GM21381 (cell line): Measurements from ENCODE around the gene ME1.
"Not testable (repeated sequence)": the region's sequence is repeated elsewhere in the genome, so short reads cannot be mapped to it uniquely, and the experiment has no call there.

Experiments
- ATAC-seq: cut with Tn5 transposase; IDR thresholded peaks from one replicate; pipeline ENCODE4 v1.9.1; 2021; ENCODE audit warnings: mild to moderate bottlenecking, moderate library complexity; ENCODE audit not compliant: unreplicated experiment

The ME1 gene

DNA sequence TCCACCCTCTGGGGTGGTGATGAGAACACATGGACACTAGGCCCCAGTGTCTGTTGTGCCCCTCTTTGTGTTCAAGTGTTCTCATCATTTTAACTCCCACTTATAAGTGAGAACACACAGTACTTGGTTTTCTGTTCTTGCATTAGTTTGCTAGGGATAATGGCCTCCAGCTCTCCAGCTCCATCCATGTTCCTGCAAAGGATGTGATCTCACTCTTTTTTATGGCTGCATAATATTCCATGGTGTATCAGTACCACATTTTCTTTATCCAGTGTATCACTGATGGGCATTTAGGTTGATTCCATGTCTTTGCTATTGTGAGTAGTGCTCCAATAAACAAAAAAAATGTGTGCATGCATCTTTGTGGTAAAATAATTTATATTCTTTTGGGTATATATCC lies 170.3 kb downstream of the ME1 start:
- no peak for ATAC-seq

DNA sequence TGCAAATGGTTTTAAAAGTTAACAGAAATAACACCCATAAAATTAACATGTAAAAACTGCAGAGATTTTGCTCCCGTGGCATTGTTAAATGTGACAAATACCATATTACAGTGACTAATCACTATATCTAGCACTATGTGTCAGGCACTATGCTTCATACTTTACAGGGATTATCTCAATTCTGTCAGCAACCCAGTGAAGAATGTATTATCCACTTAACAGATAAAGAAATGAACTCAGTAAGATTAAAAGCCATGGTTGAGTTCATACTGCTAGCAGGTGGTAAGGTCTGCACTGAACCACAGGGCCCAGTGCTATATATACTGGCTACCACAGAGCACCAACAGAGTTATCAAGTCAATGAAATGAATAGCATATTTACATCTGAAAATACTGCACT lies 172.3 kb downstream of the ME1 start:
- ATAC-seq, result no peak

DNA sequence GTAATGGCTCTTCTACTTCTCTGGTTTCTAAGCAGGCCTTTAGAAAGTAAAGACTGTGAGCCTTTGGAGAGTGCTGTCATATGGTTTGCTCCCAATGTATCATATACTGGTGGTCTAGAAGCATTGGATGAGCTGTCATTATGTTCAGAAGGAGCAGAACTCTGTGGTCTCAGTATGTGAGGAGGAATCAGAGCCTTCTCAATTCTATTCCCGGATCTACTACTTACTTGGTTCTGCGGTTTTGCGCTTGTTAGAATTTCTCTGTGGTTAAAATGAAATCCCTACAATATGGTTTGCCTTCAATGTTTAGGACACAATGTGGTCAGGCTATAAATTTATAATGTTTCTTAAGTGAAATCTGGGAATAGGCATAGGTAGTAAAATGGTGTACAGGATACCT lies 173.1 kb downstream of the ME1 start:
- ATAC-seq, result no peak

DNA sequence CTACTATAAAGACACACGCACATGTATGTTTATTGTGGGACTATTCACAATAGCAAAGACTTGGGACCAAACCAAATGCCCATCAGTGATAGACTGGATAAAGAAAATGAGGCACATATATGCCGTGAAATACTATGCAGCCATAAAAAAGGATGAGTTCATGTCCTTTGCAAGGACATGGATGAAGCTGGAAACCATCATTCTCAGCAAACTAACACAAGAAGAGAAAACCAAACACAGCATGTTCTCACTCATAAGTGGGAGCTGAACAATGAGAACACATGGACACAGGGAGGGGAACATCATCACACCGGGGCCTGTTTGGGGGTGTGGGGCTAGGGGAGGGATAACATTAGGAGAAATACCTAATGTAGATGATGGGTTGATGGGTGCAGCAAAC lies 174.1 kb downstream of the ME1 start:
- not testable (repeated sequence) for ATAC-seq

DNA sequence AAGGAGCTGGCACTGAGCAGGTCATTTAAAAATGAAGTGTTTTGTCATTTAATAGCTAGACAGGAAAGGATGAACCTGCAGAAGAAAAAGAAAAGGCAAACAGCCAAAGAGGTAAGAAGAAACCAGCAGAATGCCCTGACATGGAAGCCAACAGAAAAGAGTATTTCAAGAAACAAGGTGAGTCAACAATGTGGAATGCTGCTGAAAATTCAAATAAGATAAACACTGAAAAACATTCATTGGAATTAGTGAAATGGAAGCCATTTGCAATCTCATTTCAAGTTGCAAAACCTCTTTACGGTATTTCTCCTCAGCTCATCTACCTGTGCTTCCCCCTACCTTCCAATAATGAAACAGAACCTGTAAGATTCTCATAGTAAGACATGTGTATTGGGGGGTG lies 178.1 kb downstream of the ME1 start:
- ATAC-seq, result no peak

DNA sequence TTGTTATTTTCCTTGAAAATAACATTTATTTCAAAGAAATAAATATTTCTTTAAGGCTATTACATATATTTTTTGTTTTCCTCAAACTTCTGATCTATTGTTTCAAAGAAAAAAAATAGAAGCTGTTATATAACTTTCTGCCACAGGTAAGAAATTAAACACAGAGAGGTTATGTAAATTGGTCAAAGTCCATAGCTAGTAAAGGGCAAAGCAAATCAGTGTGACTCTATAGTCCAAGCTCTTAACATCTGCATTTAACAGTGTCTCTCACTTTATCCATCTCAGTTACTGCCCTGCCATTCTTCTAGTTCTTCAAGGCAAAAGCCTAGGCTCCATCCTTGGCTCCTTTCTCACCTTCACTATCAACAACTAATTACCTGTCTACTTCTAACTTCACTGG lies 180.6 kb downstream of the ME1 start:
- no peak for ATAC-seq

DNA sequence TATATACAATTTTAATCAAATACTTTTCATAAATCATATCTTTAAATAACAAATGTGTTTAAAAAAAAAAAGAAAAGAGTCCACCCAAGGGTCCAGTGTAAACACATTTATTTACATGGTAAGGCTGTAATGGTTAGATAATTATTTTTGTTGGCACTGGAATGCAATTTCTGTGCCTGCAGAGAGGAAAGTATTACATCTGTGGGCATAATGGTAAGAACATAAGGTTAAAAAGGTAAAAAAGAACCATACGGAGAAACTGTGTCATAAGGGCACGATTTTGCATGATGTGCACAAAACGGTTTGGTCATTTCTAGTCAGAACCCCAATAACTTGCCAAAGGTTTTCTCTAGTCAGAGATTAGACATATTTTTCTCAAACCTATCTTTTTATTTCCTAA lies 183.4 kb downstream of the ME1 start:
- no peak for ATAC-seq

DNA sequence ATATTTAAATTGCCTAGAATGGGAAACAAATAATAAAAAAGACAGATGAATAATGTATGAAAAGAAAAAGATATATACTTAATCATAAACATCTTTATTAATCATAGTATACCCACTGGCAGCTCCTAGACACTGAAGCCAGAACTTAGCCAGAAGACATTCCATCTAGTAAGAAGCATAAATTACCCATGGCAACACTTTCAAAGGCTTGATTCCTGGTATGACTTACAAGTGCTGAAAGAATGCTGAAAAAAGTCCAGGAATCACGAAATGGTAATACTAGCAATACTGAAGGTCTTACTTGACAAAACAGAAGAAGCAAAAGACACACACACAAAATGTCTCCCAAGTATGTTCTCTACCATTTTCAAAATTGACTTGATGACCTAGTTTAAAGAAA lies 199.7 kb downstream of the ME1 start:
- no peak for ATAC-seq

DNA sequence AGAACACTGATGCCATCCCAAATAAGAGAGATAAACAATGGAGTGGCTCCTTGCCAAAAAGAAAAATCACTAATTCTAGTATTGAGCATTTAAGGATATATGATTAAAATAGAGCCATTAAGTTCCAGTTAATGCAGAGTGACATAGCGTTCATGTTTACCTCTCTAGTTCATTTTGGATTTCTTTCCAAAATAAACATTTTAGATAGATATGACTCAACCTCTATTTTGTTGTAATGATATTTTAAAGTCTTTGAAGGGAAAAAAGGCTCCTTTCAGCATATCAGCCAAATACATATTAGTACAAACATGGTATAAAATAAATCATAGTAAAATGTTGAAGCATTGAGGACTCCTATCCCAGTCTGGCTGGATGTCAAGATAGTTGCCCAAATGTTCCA lies 204.3 kb downstream of the ME1 start:
- ATAC-seq, result no peak

DNA sequence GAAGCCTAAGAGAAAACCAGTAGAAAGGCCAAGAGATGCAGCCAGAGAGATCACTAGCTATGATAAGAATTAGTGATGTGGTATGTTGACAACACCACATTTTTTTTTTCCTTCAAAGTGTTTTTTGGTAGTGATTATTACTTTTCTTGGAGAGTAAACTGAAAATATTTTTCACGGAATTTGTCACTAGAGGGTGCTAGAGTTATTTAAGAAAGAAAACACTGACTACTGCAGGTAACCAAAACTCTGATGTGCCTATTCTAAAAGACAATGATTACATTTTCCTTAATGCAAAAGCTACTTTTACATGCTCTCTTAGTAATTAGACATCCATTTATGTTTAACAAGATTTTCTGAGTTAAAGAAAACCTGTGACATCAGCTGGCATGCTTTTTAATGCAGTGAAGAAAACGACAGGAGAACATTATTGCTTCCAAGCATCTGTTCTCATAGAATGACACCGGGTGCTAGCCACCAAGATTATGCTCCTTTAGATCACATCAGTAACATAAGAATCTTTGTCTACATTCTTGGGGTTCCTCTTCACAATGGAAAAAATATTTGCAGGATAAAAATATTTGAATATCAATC lies 208.9 kb downstream of the ME1 start:
- no peak for ATAC-seq

DNA sequence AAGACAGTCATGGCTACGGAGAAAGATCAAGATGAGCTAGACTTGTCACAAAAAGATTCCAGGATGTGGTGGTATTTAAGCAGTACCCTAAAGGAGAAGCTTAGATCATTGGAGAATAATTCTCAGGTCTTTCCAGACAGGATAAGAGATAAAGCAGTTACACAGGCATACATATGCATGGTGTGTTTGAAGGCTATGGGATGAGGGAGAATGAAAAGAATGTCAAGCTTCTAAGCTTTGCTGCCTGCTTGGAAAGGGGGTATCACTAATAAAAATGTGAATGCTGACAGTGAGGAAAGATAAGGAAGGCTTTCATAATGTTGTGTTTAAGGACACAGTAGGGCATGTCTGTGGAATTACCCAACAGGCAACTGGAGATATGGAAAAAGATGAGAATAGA lies 209.6 kb downstream of the ME1 start:
- ATAC-seq, result no peak

DNA sequence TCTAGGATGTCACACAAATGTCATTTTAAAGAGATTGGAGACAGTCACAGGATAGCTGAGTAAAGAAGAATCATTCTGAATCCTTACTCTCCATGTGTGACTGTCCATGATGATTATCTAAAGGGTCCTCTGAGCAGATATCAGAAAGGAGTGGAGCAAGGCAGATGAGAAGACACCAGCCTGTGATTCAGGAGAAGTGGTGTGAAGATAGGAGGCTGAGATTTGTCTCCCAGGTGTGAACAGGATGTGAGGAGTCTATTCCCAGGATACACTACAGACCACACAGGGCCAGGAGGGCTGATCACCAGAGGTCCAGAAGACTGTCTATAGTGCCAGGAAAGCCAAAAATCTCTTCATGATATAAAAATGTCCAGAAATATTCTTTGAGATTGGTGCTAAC lies 210.7 kb downstream of the ME1 start:
- no peak for ATAC-seq

DNA sequence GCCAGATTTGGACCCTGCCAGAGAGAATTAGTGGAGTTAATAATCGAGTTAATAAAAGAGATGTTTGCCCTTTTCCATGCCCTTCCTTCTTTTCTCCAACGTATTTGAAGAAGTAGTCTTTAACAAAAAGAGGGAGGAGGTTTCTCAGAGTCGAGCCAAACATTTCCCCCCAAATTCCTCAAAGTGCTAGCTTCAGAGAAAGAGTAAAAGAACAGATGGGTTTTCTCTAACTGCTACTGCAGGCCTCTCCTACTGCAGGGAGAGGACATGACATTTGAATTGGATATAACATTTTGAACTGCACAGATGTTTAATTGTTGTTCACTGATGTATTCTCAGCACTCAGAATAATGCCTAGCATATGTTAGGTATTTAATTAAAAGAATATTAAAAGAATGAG lies 212.2 kb downstream of the ME1 start:
- no peak for ATAC-seq

DNA sequence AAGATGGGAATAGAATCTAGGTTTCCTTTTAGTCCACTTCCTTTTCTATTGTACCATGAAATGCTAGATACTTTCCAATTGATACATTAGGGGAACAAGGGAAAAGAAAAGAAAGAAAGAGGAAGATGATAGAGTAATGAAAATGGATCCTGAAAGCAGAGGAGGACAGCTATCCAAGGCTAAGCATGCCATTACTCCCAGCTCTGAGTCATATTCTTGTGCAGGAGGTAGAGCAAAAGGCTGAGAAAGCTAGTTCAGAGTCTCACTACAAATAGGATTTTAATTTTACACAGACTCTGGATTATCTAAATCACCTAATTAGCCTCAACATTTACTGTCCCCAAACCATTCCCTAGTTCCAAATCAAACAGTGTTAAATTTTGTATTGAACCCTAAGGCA lies 214.0 kb downstream of the ME1 start:
- ATAC-seq, result no peak

DNA sequence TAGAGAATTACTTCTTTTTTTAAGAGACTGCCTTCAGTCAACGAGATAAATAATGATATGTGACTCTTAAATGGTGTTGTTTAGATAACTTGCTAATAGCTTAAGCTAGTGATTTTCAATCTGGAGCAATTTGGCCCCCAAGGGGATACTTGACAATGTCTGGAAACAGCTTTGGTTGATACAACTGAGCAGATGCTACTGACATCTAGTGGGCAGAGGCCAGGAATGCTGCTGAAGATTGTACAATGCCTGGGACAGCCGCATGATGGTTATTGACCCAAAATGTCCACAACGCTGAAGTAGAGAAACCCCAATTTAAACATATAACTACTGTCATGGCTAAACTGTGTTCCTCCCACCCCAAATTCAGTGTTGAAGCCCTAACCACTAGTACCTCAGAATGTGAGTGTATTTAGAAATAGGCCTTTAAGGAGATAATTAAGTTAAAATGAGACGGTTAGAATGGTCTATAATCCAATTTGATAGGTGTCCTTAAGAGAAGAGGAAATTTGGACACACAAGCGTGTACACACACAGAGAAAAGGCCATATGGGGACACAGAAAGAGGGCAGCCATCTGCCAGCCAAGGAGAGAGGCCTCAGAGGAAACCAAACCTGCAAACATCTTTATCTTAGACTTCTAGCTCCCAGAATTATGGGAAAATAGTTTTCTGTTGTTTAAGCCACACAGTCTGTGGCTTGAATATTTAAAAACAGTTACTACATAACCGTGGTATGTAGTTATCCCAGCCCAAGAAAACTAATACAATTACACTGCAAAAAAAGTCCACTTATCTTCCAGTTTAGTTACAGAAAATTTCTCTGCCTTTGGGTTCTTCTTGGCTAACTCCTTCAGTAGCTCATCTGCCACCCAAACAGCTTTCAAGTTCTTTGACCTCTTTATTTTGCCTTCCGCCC lies 215.5 kb downstream of the ME1 start:
- ATAC-seq, result peak; percentile 99

DNA sequence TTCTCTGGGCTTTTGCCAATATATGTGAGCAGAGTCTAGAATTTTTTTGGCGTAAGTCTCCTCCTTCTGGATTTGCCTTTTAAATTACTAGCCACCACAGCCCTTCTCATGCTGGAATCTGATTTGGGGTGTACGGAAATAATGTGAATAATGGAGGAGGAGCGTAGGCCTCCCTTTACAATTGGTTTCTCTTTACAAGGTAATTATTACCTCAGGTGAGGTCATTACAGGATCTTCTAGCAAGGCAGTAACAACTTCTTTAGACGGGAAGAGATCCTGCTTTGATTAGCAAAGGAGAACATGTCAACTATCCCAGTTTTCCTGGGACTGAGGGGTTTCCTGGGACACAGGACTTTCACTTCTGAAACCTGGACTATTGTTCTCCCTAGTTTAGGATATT lies 228.8 kb downstream of the ME1 start:
- ATAC-seq, result no peak

DNA sequence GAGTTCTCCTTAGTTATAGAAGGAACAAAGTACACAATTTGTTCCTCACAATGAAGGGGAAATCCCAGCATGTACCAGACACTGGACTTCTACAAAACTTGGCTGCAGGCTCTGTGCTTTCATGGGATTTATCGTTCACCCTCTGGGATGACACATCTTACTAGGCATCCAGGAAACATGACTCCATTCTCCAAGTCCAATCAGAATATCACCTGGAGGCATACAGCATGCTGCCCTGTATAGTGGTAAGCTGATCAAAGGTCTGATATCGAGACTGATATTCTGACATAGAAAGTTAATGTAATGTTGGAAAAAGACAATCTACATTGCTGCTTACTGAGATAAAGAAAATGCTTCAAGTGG lies 231.0 kb downstream of the ME1 start:
- no peak for ATAC-seq

DNA sequence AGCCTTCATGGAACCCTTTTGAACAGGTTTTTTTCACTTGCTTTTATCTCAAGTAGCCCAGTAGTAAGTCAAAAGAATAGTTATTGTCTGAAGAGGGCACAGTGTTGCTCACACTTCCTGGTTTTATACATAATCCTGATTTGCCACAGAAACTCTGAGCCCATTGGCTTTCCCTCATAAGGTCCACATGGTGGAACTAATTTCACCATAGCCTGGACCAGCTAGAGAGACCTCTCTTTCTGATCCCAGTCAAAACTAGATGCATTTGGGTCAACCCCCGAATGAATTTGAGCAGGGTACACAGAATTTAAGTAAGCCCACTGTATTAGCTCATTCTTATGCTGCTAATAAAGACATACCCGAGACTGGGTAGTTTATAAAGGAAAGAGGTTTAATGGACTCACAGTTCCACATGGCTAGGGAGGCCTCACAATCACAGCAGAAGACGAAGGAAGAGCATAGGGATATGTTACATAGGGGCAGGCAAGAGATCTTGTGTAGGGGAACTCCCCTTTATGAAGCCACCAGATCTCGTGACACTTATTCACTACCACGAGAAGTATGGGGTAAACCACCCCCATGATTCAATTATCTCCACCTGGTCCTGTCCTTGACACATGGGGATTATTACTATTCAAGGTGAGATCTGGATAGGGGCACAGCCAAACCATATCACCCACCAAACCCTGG lies 231.5 kb downstream of the ME1 start:
- no peak for ATAC-seq

DNA sequence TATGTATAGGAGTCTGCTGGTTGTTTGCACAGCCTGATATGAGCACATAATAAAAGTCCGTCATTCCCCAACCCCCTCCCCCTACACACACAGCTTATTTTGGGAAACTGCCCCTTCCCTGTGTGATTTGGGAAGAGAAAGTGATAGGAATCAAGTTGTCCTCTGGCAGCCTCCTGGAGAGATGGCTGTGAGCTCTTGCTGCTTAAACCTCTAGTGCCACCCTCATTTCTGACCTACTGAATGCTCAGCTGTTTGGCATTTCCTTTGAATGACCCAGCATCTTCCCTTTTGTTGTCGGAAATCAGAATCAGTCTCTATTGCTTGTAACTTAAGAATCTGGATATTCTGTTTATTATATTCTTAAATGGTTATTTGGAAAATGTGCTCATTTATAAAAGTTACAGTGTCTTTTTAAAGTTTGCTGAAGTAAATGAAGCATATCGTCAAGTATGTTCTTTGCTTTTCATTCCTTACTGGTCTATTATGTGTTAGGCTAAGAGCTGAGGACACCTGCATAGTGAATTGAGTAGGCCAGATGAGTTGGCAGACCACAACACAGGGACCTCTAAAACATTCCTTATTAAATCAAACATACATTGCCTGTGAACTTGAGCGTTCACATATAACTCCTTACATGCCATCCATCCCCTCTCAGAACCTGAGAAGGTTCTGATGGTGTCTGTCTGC lies 232.2 kb downstream of the ME1 start:
- no peak for ATAC-seq

DNA sequence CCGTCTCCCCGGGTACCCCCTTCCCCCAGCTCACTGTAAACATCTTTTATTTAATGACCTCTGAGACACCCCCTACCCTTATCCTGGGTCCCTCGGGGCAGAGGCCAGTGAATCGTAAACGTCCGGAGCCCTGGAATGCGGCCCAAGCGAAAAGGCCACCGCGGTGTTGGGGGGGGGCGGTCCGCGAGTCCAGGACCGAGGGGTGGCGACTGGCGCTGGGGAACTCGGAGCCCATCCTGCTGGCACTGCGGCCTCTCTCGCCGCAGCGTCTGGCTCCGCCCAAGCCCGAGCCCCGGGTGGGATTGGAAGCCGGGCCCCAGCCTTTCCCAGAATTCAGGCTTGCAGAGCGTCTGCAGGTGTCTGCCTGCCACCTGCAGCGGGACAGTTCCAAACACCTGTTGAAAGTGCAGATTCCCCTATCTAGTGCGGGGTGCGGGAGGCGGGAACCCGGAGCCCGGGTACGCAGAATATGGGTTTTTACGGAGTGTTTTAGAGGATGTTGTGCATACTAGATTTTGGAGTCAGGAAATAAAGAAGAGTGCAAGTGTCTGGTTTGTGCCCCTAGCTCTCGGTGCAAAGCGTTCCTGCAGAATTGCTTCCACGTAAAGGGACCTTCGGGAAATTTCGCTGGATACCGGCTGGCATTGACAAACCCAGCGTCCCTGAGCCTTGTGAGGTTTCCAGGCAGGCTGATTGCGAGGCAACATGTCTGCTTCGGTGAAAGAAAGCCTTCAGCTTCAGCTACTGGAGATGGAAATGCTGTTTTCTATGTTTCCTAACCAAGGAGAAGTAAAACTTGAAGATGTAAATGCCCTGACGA lies 236.9 kb downstream of the ME1 start:
- ATAC-seq, result peak; percentile 25
